IPS-18c (cell line): ENCODE measurements around the gene EXOC4.

Source experiments
- H3K4me3 ChIP-seq: 2 replicates; pipeline ENCODE4 v1.7.0; 2013; ENCODE audit warnings: low read depth, mild to moderate bottlenecking, low read length, moderate library complexity; ENCODE audit not compliant: insufficient read depth
- H3K9me3 ChIP-seq: one replicate; pipeline ENCODE4 v1.6.1; 2013; ENCODE audit warnings: mild to moderate bottlenecking, low read length, moderate library complexity; ENCODE audit not compliant: control insufficient read depth, insufficient read depth

EXOC4 gene

DNA sequence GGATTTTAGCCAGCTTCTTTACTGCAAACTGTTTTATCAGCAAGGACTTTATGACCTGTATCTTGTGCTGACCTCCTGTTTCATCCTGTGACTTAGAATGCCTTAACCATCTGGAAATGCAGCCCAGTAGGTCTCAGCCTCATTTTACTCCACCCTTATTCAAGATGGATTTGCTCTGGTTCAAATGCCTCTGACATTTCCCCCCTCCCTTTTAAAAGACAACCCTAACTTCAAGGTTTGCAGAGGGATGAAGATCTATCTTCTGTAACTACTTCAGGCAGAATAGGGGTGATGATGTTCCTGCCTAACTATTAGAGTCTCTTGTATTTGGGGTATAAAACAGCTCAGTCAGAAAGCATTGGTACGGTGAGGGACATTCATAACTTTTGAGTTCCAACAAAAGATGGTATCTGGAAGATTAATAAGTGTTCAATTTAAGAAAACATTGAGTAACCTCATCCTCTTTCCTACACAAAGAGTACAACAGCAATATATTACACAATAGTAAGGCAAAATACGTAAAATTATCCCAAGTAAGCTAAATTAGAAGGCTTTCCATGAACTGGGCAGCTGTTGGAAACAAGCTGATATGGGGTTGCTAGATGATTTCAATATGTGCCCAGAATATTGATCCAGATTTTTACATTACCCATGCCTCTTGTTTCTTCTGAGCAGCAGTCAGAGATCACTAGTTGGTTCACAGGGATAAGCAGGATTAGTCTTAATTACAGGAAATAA is 834.3 kb downstream of the EXOC4 start:
- Histone ChIP-seq H3K9me3 (peaks cover 13% of the 10 kb centered on the region), H3K4me3 (no peak overlapping the region)

DNA sequence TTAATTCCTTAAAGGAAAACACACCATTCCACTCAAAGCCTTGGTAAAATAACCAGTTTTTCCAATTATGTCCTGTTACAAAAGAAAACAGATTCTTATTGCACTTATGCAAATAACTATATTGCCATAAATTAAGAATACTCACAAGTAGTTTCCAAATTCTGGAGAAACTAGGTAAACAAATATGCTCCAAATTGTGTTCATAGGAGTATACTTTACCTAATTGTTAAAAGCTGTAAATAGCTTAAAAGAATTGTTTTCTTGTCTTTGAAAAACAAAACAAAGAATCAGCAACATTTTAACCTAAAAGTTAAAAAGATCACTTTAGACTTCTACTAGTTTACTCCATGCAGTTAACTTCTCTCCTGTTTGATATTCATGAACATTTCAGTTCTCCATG is 835.3 kb downstream of the EXOC4 start:
- peaks cover 13% of the 10 kb centered on the region for H3K9me3 ChIP-seq

DNA sequence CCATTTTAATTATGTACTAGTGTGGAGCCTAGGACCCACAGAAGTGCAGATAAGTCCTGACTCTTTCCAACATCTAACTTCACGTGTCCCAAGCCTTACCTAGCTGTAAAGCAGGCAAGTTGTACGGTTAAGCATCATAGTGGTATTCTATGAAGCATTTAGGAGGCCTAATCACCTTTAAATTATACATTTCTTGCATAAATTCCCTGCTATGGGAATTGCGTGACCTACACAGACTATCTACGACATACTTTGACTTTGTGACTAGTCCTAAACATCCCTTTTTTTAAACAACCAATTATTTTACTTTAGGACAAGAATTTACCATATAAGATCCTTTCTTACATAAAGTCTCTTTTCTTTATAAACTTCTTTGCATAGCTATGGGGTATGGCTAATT is 836.6 kb downstream of the EXOC4 start:
- Histone ChIP-seq H3K9me3 (peaks cover 10% of the 10 kb centered on the region), H3K4me3 (no peak overlapping the region)

More for the DNA sequence above, 835.3 kb downstream of the EXOC4 start:
- no peak overlapping the region for H3K4me3 ChIP-seq

DNA sequence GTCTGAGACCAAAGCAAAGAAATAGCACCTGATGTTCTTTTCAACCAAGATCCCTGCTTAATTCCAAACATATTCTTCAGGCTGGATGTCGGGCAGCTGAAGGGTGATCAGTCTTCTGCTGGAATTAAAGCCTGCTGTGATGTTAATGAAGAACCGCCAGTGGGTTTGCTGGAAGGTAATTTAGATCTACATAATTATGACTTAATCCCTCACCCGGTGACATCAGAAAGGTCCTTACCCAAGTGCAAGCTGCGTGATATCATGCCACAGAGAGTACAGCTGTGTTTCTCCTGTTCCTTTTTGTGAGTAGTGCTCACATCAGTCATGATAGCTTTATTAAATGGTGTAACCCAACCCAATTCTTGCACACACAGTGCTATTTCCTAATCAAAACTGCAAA is 845.2 kb downstream of the EXOC4 start:
- Histone ChIP-seq H3K9me3 (peaks cover 4% of the 10 kb centered on the region), H3K4me3 (no peak overlapping the region)

DNA sequence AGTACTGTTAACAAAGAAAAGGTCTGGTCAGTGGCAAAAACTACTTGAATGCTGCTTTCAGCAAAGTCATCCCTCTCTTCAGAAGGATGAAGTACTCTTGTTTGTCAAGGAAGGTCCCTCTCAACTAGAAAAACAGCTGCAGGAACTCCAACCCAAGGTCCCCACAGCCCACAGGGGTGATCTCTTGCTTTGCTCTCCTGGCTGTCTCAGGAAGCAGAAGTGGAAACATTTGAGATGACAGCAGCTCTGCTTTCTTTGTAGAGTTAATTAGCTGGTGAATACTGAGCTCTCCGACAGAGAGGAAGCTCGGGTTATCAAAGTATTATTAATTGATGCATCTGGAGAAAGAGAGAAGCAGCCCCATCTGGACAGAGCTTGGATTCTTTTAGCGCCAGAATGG is 848.8 kb downstream of the EXOC4 start:
- peaks cover 4% of the 10 kb centered on the region for H3K9me3 ChIP-seq
- no peak overlapping the region for H3K4me3 ChIP-seq

DNA sequence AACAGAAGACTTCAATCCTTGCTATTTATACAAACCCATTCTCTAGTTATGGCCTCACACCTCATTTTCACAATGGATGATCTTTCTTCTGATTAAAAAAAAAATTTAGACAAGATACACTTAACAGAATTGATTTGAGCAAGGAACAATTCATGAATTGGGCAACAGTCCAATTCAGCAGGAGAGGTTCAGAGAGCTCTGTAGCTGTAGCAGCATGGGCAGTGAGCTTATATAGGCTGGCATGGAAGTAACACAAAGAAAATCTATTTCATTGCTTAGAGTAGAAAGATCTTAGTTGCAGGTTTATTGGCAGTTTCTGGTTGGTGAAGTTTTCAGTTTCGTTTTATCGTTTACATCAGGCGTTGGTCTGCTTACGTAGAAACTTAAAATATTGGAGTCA is 851.3 kb downstream of the EXOC4 start:
- peaks cover 2% of the 10 kb centered on the region for H3K9me3 ChIP-seq
- no peak overlapping the region for H3K4me3 ChIP-seq

DNA sequence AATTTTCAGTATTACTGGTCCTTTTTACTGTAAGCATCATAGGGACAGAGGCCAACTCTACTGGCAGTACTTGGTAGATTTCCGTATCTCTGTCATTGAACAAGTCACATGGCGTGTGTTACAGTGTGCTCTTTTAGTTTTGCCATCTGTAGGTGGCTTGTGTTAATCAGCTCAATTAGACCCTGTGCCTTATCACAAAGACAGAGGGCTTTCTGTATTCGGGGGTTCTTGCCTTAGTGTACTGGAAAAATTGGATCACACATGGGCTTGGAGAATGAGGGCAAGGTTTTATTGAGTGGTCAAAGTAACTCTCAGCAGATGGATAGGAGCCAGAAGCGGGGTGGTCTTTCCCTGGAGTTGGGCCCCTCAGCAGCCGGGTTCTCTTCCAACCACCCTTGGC is 853.0 kb downstream of the EXOC4 start:
- H3K4me3 ChIP-seq, result no peak overlapping the region

DNA sequence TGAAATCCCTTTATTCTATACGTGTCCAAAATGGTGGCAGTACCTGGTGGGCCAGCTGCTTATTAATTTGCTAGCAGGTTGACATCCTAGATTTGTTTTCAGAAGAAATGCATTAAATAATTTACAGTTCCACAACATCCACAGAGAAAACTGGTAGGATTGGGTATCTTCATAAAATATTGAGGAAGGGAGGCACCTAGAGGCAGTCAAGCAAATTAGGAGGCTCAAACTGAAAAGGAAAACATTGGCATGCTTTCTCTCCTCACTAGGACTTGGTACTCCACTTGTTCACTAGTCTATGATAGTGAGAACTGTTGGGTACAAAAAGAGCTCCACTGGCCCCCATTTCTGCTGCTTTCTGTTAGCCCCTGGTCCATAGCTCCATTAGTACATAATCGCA is 855.9 kb downstream of the EXOC4 start:
- no peaks in the 10 kb centered on the region for H3K9me3 ChIP-seq
- H3K4me3 ChIP-seq, result no peak overlapping the region

More for the DNA sequence above, 853.0 kb downstream of the EXOC4 start:
- no peaks in the 10 kb centered on the region for H3K9me3 ChIP-seq

DNA sequence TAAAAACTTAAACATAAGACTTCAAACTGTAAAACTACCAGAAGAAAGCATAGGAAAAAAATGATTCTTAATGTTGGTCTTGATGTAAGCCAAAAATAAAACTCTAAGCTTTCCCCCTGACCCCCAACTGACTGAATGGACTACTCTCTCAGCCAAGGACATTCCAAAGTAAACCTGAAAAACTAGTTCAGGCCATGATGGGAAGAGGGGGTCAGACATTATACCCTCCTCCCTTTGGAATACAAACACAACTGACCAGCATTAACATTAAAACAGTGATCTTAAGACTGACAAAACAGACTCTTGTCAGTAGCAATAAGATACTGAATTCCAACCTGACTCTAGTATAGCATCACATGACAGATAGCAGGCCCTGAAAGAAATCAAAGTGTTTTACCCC is 860.8 kb downstream of the EXOC4 start:
- H3K9me3 ChIP-seq, result peaks cover 2% of the 10 kb centered on the region
- no peak overlapping the region for H3K4me3 ChIP-seq

DNA sequence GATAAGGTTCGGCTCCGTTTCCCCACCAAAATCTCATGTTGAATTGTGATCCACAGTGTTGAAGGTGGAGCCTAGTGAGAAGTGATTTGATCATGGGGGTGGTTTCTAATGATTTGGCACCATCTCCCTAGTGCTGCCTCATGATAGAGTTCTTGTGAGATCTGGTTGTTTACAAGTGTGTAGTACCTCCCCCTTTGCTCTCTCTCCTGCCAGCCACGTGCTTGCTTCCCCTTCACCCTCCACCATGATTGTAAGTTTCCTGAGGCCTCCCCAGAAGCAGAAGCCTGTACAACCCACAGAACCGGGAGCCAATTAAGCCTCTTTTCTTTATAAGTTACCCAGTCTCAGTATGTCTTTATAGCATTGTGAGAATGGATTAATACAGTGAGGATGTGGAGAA is 862.1 kb downstream of the EXOC4 start:
- Histone ChIP-seq H3K4me3 (no peak overlapping the region), H3K9me3 (peaks cover 4% of the 10 kb centered on the region)
